Head of caudate nucleus (tissue), 42 donors: ENCODE measurements around the gene OSBPL3.

ENCODE experiments used
- DNase-seq, 42 donors: peaks; one replicate each; pipeline versions ENCODE4 v3.0.0 to v3.0.0-alpha.2; 2020 to 2021; ENCODE audit warnings: mixed read lengths in 7 of 42
- intact Hi-C: fragments of 100-400 bp; cut with DNase I; formaldehyde crosslinking; loops from one replicate; pipeline ENCODE4 v1.15.0; 2022

The OSBPL3 gene

GRCh38 chr7:24847754-24848153 is 132.2 kb downstream of the OSBPL3 start:
- no peak for DNase-seq
- intact Hi-C loops = no loop called here

- intact Hi-C loops = no loop called here
- no peak for DNase-seq
Measured at GRCh38 chr7:24843821-24844434, 136.1 kb downstream of the OSBPL3 start.

GRCh38 chr7:24842449-24843241 is 137.3 kb downstream of the OSBPL3 start:
- no peak for DNase-seq
- intact Hi-C loops = no loop called here

- intact Hi-C loops = no loop called here
- no peak for DNase-seq
Measured at GRCh38 chr7:24842029-24842428, 137.9 kb downstream of the OSBPL3 start.

- no peak for DNase-seq
- intact Hi-C loops = no loop called here
Measured at GRCh38 chr7:24840563-24840962, 139.4 kb downstream of the OSBPL3 start.

- no peak for DNase-seq
- intact Hi-C loops = no loop called here
Measured at GRCh38 chr7:24836084-24836483, 143.9 kb downstream of the OSBPL3 start.

GRCh38 chr7:24835643-24836042 is 144.3 kb downstream of the OSBPL3 start:
- intact Hi-C loops = no loop called here
- no peak for DNase-seq

- DNase-seq = peak in 30 of 42 donors; percentile 12 to 56 (median 32)
- intact Hi-C loops = no loop called here
Measured at GRCh38 chr7:24834128-24834798, 145.7 kb downstream of the OSBPL3 start.

- DNase-seq = no peak
- intact Hi-C loops = no loop called here
Measured at GRCh38 chr7:24833549-24833948, 146.4 kb downstream of the OSBPL3 start.

GRCh38 chr7:24831240-24831639 is 148.7 kb downstream of the OSBPL3 start:
- intact Hi-C loops = no loop called here
- no peak for DNase-seq

GRCh38 chr7:24830440-24831050 is 149.4 kb downstream of the OSBPL3 start:
- no peak for DNase-seq
- intact Hi-C loops = no loop called here

- peak in 1 of 42 donors; percentile 26 for DNase-seq
- intact Hi-C loops = no loop called here
Measured at GRCh38 chr7:24829787-24830186, 150.2 kb downstream of the OSBPL3 start.

- peak in 16 of 42 donors; percentile 16 to 72 (median 42) for DNase-seq
- intact Hi-C loops = no loop called here
Measured at GRCh38 chr7:24828891-24829661, 150.9 kb downstream of the OSBPL3 start.

- intact Hi-C loops = no loop called here
Measured at GRCh38 chr7:24827589-24827988, 152.4 kb downstream of the OSBPL3 start.

GRCh38 chr7:24827027-24827426 is 153.0 kb downstream of the OSBPL3 start:
- intact Hi-C loops = no loop called here
- DNase-seq = no peak

More at GRCh38 chr7:24827589-24827988, 152.4 kb downstream of the OSBPL3 start:
- no peak for DNase-seq

GRCh38 chr7:24826662-24827020 is 153.3 kb downstream of the OSBPL3 start:
- DNase-seq = no peak
- intact Hi-C loops = no loop called here

GRCh38 chr7:24825931-24826661 is 153.9 kb downstream of the OSBPL3 start:
- intact Hi-C loops = no loop called here
- DNase-seq = no peak

GRCh38 chr7:24825381-24825794 is 154.6 kb downstream of the OSBPL3 start:
- intact Hi-C loops = no loop called here
- DNase-seq = no peak
